HG03521 (cell line): Measurements from ENCODE around the gene ZNF710.
A peak's percentile ranks its signal among the peaks of the same experiment; 100 is the strongest.

Experiments
- ATAC-seq: cut with Tn5 transposase; IDR thresholded peaks from one replicate; pipeline ENCODE4 v1.9.1; 2021; ENCODE audit warnings: mild to moderate bottlenecking, moderate library complexity; ENCODE audit not compliant: unreplicated experiment

The ZNF710 gene

DNA sequence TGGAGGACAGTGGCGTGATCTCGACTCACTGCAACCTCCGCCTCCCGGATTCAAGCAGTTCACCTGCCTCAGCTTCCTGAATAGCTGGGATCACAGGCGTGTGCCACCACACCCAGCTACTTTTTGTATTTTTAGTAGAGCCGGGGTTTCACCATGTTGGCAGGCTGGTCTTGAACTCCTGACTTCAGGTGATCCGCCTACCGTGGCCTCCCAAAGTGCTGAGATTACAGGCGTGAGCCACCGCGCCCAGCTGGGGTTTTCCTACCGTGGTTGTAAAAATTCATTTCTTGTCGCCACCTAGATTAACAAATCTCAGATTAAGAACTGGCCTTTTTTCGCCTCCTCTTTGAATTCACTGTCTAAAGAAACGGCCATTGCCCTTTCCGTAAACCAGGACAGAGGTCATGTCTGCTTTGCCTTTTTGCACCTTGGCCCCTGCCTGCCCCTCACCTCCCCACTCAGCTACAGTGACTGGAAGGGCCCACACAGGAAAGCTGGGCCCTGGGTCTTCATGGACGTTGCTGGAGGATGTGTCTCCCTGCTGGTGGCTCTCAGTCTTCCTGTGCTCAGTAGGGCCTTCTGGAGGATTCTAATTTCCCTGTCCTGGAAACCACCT is 17.2 kb downstream of the ZNF710 start:
- no peak for ATAC-seq

DNA sequence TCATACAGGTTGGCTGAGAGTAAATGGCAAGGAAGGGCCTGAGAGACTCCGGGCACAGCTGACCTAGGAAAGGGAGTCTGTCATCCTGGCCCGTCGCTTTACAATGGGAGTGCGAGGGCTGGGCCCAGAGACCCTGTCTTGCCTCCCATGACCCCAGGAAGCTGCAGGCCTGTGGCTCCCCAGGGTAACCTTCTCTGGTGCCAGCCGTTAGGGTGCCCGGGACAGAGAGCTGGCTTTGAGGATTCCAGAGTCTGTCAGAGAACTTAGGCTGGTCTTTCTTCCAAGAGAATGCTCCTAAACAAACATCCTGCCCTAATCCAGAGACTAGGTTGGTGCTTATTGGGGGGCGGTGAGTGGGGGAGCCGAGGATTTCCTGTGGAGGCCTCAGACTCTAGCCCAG is 18.5 kb downstream of the ZNF710 start:
- ATAC-seq = no peak

- no peak for ATAC-seq
These were observed 19.1 kb downstream of the ZNF710 start for GRCh38 chr15:90020021-90020735.

DNA sequence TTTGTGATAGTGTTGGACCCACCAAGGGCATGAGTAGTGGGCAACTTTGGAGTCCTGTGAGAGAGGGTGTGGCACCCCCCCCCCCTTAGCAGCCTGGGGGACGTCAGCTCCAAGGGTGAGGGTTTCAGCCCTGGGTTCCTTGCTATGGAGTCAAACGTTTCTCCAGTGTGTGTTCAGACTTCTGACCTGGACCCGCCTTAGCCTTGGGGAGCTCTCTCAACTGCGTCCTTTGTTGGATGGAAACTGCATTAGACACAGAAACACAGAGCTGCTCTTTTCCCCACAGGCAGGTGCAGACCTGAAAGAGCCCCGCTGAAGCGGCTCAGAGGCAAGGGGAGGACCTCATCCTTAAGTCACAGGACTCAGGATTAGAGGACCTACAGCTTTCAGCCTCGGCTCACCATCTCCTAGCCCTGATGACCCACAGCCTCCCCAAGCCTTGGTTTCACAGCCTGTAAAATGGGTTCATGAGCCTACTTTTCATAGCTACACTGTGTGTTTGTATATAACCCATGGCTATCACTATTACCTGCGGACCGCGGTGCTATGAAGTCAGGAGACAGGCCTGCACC is 19.9 kb downstream of the ZNF710 start:
- no peak for ATAC-seq

- no peak for ATAC-seq
These were observed 21.2 kb downstream of the ZNF710 start for GRCh38 chr15:90022345-90022744.

- no peak for ATAC-seq
These were observed 22.0 kb downstream of the ZNF710 start for GRCh38 chr15:90022905-90023700.

DNA sequence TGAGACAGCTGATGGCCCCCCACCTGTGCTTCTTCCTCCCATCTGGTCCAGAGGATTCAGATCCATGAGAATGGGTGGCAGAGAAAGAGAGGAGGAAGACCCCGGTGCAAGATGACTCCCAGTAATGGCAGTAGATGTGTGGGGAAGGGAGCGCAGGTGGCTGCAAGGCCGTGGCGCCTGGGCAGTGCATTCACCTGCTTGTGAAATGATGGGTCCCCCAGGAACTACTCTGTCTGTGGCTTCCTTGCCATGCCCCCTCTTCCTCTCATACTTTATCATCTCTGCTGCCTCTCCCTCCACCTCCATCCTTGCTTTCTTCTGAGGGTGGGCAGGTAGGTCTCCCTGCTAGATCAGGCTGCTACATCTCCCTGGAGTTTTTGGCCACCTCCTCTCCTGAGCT is 23.3 kb downstream of the ZNF710 start:
- no peak for ATAC-seq

DNA sequence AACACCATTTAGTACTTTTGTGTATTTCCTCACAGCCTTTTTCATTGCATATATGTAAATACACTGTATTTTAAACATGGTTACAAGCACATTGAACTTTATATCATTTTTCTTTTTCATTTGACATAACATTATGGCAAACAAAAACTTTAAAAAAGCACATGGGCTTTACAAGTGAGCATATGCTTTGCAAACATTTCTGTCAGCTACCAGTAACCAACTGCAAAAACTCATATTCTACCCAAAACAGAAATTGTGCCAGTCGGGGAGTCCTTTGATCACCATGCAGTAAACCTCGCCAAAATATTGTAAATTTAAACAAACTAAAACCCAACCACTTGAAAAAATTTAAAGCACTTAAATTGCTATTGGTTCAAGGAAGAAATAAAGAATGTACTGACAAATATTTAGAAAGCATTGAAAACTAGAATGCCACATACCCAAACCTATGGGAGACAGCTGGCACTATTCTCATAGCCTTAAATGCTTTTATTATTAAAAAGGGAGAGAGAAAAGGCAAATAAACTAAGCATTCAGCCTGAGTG is 24.4 kb downstream of the ZNF710 start:
- no peak for ATAC-seq

DNA sequence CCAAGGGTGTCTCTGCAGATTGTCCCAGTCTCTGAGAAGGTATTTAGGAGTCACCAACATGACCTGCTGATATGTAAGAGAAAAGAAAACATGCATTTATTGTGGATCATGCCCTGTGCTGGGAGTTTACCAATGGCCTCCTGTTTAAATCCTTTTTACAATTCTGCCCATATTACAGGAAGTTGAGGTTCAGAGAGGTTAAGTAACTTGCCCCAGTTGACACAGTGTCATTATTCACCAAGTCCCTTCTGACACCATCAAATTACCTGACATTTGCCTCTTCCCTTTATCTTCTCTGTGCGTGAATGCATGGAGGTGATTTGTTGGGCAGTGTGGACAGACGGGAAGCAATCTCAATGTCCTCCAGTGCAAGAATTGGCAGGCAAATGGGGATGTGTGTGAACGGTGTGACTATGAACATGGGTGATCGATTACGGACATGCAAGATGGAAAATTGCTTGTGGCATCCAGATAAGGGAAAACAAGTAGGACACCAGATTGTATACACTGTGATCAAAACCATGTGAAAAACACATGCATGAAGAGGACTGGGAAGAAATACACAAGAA is 27.3 kb downstream of the ZNF710 start:
- ATAC-seq = no peak

DNA sequence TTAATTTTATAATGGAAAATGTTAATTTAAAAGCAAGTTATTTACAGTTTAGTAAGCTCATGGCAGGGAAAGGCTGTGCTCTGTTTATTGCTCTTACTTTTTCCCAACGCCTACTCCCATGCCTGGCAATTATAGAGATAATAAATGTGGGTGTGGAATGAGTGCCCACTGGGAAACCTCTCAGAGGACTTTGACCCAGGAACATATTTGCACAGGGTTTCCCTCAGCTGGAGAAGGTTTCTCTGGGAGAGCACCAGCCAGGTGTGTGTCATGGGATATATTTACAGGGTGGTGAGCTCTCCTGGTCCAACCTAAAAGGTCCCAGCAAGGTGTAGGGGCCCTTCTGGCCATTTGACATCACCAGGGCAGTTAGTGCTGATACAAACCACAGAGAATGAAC is 27.9 kb downstream of the ZNF710 start:
- no peak for ATAC-seq

GRCh38 chr15:90030376-90030775 is 29.3 kb downstream of the ZNF710 start:
- ATAC-seq = no peak

DNA sequence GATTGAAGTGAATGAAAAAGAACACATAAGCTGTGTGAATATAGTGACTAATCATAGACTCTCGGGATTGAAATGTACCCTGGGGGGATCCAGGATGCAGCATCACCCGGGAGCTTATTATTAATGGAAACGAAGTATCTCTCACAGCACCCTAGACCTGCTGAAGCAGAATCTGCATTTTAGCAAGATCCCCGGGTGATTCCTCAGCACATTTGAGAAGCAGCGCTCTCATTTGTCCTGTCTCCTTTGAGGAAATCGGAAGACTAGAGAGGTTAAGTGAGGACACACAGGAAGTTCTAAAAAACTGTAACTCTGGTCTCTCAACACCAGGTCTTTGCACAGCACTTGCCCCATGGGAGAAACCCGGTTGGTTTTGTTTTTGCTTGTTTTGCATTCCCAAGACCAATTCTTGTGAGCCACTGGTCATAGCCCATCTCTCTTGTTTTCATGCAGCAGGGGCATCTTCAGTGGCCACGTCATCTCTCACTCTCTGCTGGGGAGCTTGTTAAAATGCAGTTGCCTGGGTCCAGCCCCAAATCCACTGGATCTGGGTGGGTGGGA is 30.2 kb downstream of the ZNF710 start:
- peak; percentile 68 for ATAC-seq

GRCh38 chr15:90033006-90033405 is 31.9 kb downstream of the ZNF710 start:
- no peak for ATAC-seq

DNA sequence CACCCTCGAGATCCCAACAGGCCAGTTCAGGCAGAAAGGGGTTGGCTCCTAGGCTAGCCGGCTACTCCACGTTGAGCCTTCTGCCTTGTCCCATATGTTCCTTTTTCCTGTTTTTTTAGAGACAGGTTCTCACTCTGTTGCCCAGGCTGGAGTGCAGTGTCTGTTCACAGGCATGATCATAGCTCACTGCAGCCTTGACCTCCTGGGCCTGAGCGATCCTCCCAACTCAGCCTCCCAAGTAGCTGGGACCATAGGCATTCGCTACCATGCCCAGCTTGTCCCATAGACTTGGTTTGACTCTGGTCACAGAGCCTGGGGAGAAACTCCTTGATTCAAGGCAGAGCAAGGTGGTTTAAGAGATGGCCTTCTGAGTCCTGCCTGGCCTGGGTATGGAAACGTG is 32.3 kb downstream of the ZNF710 start:
- ATAC-seq = no peak

DNA sequence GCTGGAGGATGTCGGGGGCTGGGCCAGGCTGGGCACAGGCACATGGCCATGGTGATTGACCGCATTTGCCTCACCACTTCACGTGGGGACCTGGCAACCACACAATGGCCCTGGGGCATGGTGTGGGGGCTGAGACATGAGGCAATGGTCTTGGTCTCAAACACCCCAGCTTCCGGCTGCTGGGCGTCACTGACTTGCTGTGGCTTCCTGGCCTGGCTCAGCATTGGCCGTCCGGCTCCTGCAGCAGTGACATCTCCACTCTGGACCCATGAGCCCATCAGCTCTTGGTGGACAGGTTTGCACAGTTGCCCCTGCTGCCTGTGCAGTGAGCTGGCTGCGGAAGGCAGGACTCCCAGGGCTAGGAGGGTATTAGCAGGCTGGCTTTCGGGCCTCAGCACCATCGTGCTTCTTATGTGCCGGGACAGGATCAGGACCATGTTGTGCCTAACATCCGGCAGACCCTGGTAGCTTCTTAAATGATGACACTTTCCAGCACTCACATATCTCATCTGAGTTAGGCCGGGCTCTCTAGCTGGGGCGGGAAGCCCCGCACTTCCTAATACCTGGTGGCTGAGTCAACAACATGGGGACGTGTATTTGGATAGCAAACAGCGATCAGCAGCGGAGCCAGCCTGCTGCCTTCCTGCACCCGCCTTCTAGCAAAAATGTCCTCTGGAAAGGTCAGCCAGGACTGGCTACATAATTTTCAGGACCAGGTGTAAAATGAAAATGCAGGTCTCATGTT is 34.1 kb downstream of the ZNF710 start:
- ATAC-seq = no peak

- ATAC-seq = no peak
These were observed 34.7 kb downstream of the ZNF710 start for GRCh38 chr15:90035840-90036230.

DNA sequence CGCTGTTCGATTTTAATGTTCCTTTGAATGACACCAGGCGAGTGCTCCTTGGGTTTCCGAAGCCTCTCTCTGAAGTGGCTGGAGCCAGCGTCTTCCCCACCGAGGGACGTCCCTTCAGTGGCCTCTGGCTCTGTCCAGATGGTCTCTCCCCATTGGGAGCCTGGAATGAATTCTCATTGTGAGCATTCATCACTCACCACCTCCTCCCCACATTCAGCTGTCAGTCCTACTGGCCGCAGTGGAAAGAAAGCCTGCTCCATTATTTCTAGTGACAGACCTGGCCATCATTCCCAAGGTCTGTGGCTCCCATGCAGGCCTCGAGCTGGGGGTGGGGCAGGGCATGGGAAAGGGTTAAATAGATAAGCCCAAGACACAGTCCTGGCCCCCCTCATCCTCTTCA is 35.2 kb downstream of the ZNF710 start:
- no peak for ATAC-seq

DNA sequence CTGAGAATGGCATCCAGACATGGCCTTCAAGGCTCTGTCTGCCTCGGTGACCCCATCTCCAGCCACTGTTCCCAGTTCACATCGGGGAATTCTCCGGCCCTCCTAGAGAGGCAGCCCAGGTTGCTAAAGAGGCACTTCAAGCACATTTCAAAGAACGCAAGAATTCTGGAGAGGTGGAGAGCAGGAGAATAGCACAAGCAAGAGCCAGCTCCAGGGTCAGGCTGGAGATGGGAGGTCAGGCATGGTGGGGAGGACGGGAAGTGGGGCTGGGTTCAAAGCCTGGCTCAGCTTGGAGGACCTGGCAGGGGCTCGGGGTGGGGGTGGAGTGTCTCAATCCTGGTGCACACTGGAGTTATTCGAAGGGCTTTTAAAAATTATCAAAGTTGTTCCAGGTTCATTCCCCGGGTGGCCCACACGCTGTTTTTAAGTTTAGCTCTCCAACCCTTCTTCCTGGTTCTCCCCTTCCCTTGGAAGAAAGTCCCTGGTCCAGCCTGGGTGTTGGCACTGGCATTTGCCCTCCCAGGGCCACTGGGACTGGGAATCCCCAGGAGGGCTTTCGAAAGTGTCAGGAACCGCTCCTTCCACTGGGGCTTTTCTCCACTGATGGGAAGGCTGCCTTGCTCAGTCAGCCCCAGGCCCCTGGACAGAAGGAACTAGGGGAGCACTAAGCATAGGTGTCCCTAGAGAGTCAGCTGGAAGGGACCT is 35.8 kb downstream of the ZNF710 start:
- no peak for ATAC-seq

DNA sequence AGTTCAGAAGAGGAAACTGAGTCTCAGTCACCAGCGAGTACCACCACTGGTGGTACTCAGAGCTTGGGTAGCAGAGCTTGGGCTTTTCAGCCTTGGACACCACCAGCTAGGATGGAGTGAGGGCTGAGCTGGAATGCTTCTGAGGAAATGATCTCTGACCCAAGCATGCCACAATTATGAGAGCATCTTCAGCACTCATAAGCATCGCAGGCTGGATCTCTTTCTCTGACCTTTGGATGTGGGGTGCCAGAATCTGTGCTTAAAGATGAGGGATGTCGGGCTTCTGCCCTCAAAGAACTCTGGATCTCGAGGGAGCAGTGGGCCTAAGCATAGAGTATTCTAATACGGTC is 36.4 kb downstream of the ZNF710 start:
- ATAC-seq = no peak
